GM19438 (cell line): ENCODE data around the gene TPPP2.
"Not testable (repeated sequence)": the region's sequence is repeated elsewhere in the genome, so short reads cannot be mapped to it uniquely, and the experiment has no call there.

Experiments used
- ATAC-seq: cut with Tn5 transposase; IDR thresholded peaks from one replicate; pipeline ENCODE4 v1.9.1; 2021; ENCODE audit warnings: low read depth; ENCODE audit not compliant: unreplicated experiment

The TPPP2 gene

DNA sequence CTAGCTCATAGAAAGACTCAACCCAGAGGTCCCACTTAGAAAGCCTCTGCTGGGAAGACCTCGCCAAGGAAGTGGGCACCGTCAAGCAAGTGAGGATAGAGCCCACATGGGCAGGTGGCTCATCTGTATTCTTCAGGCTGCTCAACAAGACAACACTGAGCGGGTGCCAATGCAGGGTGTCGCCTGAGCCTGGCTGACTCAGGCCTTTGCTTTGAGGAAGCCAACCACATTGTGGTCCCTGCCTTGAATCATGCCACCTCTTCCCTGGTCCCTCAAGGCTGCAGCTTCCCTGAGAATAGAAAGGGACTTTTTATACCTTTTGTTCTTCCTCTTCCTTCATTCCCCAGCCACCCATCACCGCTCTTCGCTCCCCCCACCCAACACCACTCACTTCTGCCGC lies 6.7 kb downstream of the TPPP2 start:
- no peak for ATAC-seq

DNA sequence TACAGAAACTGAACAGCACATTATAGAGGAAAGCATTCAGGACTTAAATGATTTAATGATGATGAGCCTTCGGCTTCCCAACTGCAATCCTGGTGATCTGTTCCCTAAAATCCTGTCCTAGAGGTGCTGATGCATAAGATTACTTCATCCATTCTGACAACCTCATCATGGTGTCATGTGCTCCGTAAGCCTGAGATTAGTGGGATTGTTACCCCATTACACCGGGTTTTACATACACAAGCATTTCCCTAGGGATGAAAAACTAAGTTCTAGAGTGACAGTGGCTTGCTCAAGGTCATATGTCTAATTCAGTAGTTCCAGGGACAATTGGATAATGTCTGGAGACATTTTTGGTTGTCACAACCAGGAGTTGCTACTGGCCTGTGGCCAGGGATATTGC lies 7.1 kb downstream of the TPPP2 start:
- no peak for ATAC-seq

GRCh38 chr14:21038441-21039422 lies 8.7 kb downstream of the TPPP2 start:
- ATAC-seq = no peak

GRCh38 chr14:21039585-21040369 lies 9.8 kb downstream of the TPPP2 start:
- no peak for ATAC-seq

- ATAC-seq = no peak
Observed at GRCh38 chr14:21040370-21040925, 10.4 kb downstream of the TPPP2 start.

DNA sequence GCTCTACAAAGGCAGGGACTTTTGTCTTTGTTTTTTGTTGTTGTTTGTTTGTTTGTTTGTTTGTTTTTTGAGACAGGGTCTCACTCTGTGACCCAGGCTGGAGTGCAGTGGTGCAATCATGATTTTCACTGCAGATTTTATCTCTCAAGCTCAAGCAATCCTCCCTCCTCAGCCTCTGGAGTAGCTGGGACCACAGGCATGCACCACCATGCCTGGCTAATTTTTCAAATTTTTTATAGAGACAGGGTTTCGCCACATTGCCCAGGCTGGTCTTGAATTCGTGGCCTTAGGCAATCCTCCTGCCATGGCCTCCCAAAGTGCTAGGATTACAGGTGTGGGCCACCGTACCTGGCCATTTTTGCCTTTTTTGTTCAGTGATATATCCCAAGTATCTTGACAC lies 10.9 kb downstream of the TPPP2 start:
- not testable (repeated sequence) for ATAC-seq

GRCh38 chr14:21041676-21042433 lies 11.8 kb downstream of the TPPP2 start, which contains the start of gene RNASE7:
Gene RNASE7 (plus strand): TSS chr14:21042362. CDS start chr14:21042993, 631 bp downstream.
- no peak for ATAC-seq

GRCh38 chr14:21042918-21043317 lies 12.9 kb downstream of the TPPP2 start:
- ATAC-seq = no peak

GRCh38 chr14:21043387-21043973 lies 13.5 kb downstream of the TPPP2 start:
- ATAC-seq = no peak

DNA sequence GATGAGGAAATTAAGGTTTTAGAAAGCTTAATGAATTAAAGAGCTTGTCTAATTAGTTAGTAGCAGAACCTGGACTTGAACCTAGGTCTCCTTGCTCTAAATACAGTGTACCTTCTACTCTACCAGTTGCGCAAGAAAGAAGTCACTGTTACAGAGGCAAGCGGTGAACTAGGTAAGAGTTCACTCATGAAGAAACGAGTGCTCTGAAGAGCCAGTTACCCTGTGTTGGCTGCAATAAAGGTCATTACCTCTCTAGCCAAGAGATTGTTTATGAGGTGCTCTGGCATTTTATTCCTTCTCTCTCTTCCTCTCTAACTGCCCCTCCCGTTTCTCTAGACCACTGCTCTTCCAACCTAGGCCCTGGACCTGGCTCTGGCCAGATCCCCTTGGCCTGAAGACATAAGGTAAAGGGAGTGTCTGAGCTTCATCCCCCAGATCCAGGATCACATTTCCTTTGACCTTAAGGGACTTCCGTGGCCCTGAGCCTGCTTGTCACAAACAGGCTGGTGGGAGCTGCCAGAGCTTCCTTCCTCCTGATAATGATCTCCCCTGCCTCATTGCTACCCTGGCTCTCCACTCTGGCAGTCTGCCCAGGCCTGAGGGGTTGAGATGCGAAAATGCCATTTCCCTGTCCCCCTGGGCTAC lies 14.1 kb downstream of the TPPP2 start:
- no peak for ATAC-seq

DNA sequence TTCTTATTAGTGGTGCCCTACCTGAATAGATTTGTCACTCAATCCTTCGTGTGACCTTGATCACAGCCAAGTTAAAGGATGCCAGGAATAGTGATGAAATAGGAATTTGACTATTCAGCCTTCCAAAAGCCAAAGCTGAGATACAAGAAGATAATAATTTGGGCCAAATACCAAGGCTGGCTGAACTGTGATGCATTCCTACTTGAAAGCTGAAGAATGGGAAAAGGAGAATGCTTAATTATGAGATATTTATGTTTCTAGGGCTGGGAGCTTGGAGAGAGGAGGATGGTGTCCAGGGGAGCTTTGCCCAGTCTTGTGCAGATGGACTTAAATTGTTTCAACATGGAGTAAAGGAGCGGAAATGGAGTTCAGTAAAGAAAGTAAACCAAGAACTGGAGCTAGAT lies 17.4 kb downstream of the TPPP2 start:
- ATAC-seq = no peak

- ATAC-seq = no peak
Observed at GRCh38 chr14:21048638-21049037, 18.6 kb downstream of the TPPP2 start.

- no peak for ATAC-seq
Observed at GRCh38 chr14:21049271-21049673, 19.3 kb downstream of the TPPP2 start.

- no peak for ATAC-seq
Observed at GRCh38 chr14:21050597-21050996, 20.6 kb downstream of the TPPP2 start.

DNA sequence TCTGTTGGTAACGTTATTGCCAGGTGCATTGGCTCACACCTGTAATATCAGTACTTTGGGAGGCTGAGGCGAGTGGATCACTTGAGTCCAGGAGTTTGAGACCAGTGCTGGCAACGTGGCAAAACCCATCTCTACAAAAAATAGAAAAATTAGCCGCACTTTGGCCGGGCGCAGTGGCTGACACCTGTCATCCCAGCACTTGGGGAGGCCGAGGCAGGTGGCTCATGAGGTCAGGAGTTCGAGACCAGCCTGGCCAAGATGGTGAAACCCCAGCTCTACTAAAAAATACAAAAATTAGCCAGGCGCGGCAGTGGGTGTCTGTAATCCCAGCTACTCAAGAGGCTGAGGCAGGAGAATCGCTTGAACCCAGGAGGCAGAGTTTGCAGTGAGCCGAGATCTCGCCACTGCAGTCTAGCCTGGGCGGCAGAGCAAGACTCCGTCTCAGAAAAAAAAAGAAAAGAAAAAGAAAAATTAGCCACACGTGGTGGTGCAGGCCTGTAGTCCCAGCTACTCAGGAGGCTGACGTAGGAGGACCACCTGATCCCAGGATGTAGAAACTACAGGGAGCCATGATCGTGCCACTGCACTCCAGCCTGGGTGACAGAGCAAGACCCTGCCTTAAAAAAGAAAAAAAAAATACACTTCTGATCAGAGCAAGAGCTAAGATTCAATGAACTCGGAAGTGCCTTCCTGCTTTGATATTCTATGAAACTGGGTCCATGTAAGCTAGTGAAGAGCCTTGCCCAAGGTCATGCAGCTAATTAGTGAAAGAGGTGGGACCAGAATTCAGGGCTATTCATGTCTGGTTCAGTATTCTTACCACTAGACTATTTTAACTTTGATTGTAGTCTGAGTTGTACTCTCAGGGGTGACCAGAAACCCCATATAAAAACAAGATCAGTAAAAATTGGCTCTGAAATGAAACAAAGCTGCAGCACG lies 23.4 kb downstream of the TPPP2 start:
- ATAC-seq = no peak

DNA sequence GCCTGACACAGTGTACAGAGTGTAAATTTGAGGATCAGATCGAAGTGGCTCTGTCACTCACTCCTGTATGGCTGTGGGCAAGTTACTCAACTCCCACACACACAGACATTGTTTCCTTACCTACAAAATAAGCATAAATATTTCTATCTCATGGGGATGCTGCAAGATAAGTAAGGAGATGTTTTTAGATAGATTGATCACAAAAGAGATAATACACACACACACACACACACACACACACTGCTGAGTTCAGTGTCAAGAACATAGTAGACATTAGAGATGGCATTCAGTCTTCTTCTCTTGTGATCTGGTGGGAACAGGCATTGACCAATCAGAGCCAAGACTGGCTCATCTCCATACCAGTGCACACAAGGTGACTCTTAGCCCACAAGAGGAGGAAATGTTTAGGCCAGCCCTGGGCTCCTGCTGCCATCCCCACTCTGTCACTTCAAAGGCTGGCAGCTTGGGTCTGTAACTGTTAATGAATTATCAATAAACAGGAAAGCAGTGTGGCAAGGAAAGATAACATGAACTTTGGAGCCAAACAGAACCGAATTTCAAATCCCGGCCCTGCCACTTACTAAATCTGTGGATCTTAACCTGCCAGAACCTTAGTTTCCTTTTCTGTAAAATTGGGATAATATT lies 24.2 kb downstream of the TPPP2 start:
- ATAC-seq = no peak

DNA sequence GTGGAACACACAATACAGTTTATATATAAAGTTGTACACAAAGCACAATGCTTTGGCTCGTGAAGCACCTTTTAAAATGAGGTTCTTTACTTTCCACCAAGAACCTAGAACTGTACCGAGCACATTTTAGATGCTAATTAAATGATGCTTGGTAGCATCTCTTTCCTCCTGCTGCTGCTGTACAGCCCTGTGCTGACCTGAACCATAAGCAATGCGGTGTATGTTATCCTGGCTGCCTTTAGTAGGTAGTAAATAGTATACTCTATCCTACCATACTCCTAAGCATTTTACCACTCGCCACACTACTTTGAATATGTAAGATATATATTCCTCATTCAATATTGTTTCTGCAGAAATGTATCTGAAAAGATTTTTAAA lies 24.7 kb downstream of the TPPP2 start:
- ATAC-seq = no peak
